IPS DF 4.7 (cell line): ENCODE results near the gene SDK1.

ENCODE experiments used
- DNase-seq: peaks from one replicate; pipeline ENCODE4 v3.0.0-alpha.2; 2013; ENCODE audit warnings: low spot score; ENCODE audit errors: extremely low read depth

SDK1 gene

GRCh38 chr7:3404501-3404900 lies 103.4 kb downstream of the SDK1 start:
- DNase-seq: no peak

GRCh38 chr7:3408814-3409595 lies 108.0 kb downstream of the SDK1 start:
- no peak for DNase-seq

GRCh38 chr7:3412871-3413270 lies 111.8 kb downstream of the SDK1 start:
- no peak for DNase-seq

GRCh38 chr7:3415861-3416312 lies 114.8 kb downstream of the SDK1 start:
- DNase-seq: no peak

GRCh38 chr7:3416453-3416852 lies 115.4 kb downstream of the SDK1 start:
- DNase-seq: no peak

- DNase-seq: no peak
Observed at GRCh38 chr7:3425087-3425486, 124.0 kb downstream of the SDK1 start.

GRCh38 chr7:3426064-3426463 lies 125.0 kb downstream of the SDK1 start:
- DNase-seq: no peak

GRCh38 chr7:3427957-3428356 lies 126.9 kb downstream of the SDK1 start:
- DNase-seq: no peak

- no peak for DNase-seq
Observed at GRCh38 chr7:3429981-3430380, 128.9 kb downstream of the SDK1 start.

- DNase-seq: no peak
Observed at GRCh38 chr7:3430588-3430987, 129.5 kb downstream of the SDK1 start.

- no peak for DNase-seq
Observed at GRCh38 chr7:3431306-3431705, 130.3 kb downstream of the SDK1 start.

GRCh38 chr7:3432911-3433310 lies 131.9 kb downstream of the SDK1 start:
- DNase-seq: no peak

GRCh38 chr7:3434611-3435010 lies 133.6 kb downstream of the SDK1 start:
- DNase-seq: no peak

GRCh38 chr7:3436112-3436511 lies 135.1 kb downstream of the SDK1 start:
- no peak for DNase-seq

- no peak for DNase-seq
Observed at GRCh38 chr7:3436746-3437145, 135.7 kb downstream of the SDK1 start.

- DNase-seq: no peak
Observed at GRCh38 chr7:3437467-3437866, 136.4 kb downstream of the SDK1 start.

- no peak for DNase-seq
Observed at GRCh38 chr7:3438352-3438751, 137.3 kb downstream of the SDK1 start.

- DNase-seq: no peak
Observed at GRCh38 chr7:3439333-3440030, 138.4 kb downstream of the SDK1 start.

GRCh38 chr7:3440509-3440908 lies 139.5 kb downstream of the SDK1 start:
- DNase-seq: no peak

- no peak for DNase-seq
Observed at GRCh38 chr7:3443716-3444115, 142.7 kb downstream of the SDK1 start.

GRCh38 chr7:3446786-3447185 lies 145.7 kb downstream of the SDK1 start:
- no peak for DNase-seq

- no peak for DNase-seq
Observed at GRCh38 chr7:3451701-3452100, 150.6 kb downstream of the SDK1 start.

GRCh38 chr7:3453398-3453797 lies 152.3 kb downstream of the SDK1 start:
- DNase-seq: no peak
